Keratinocyte (primary cell): ENCODE measurements around the gene JUP. TPM values are rescaled to one million over a fixed set of nuclear protein-coding genes. Genes with fewer than 3 reads are reported as not detected.

Experiments used
- DNase-seq: peaks from one replicate; pipeline ENCODE4 v3.0.0-alpha.2; 2011; ENCODE audit warnings: low read depth, missing footprints, low spot score
- FAIRE-seq: peaks from 2 replicates; lab custom pipeline; 2011; peaks lifted over from hg19 to GRCh38; lab: Jason Lieb, UNC
- H2AFZ ChIP-seq: 2 replicates; pipeline ENCODE4 v1.6.0; 2012; ENCODE audit warnings: low read length, control low read depth, inconsistent platforms; ENCODE audit not compliant: control insufficient read depth
- H3K27ac ChIP-seq: 2 replicates; pipeline ENCODE4 v1.5.1; 2011; ENCODE audit warnings: low read length; ENCODE audit not compliant: control insufficient read depth, insufficient read depth
- H3K27me3 ChIP-seq: 3 replicates; pipeline ENCODE4 v1.6.0; 2011; ENCODE audit warnings: low read length; ENCODE audit not compliant: control insufficient read depth, insufficient read depth; ENCODE audit errors: extremely low read depth
- H3K36me3 ChIP-seq, 2 experiments: 2 replicates in 1 of 2; 3 replicates in 1 of 2; pipeline ENCODE4 v1.5.1; 2011; ENCODE audit warnings: low read length in 2 of 2, mild to moderate bottlenecking in 1 of 2; ENCODE audit not compliant: control insufficient read depth in 2 of 2, insufficient read depth in 2 of 2; ENCODE audit errors: extremely low read depth in 1 of 2
- H3K4me1 ChIP-seq: 3 replicates; pipeline ENCODE4 v1.5.1; 2011; ENCODE audit warnings: low read length; ENCODE audit not compliant: control insufficient read depth, insufficient read depth; ENCODE audit errors: extremely low read depth
- H3K4me2 ChIP-seq: 3 replicates; pipeline ENCODE4 v1.6.0; 2011; ENCODE audit warnings: low read depth, low read length; ENCODE audit not compliant: control insufficient read depth, insufficient read depth; ENCODE audit errors: extremely low read depth
- H3K4me3 ChIP-seq, 3 experiments: fragments of 200-600 bp in 1 of 3; sonication (generic) in 1 of 3; 2 replicates in 2 of 3; 3 replicates in 1 of 3; pipeline ENCODE4 v1.5.1; 2011 to 2016; ENCODE audit warnings: low read length in 3 of 3, mild to moderate bottlenecking in 3 of 3, control low read depth in 2 of 3, inconsistent platforms in 1 of 3, low read depth in 1 of 3, mixed read lengths in 1 of 3, mixed run types in 1 of 3, moderate library complexity in 1 of 3; ENCODE audit not compliant: control insufficient read depth in 2 of 3, insufficient read depth in 2 of 3; ENCODE audit errors: extremely low read depth in 1 of 3
- H3K79me2 ChIP-seq: 2 replicates; pipeline ENCODE4 v1.6.0; 2012; ENCODE audit warnings: low read length; ENCODE audit not compliant: control insufficient read depth, insufficient read depth
- H3K9ac ChIP-seq: 3 replicates; pipeline ENCODE4 v1.6.0; 2011; ENCODE audit warnings: low read length; ENCODE audit not compliant: control insufficient read depth, insufficient read depth; ENCODE audit errors: extremely low read depth
- H3K9me1 ChIP-seq: 3 replicates; pipeline ENCODE4 v1.6.0; 2011; ENCODE audit warnings: low read length; ENCODE audit not compliant: control insufficient read depth, insufficient read depth; ENCODE audit errors: extremely low read depth
- H3K9me3 ChIP-seq: 2 replicates; pipeline ENCODE4 v1.5.1; 2012; ENCODE audit warnings: low read depth, low read length; ENCODE audit not compliant: control insufficient read depth
- H4K20me1 ChIP-seq: 3 replicates; pipeline ENCODE4 v1.6.0; 2011; ENCODE audit warnings: low read length; ENCODE audit not compliant: control insufficient read depth, insufficient read depth; ENCODE audit errors: extremely low read depth
- CTCF ChIP-seq, 3 experiments: IDR thresholded peaks in 1 of 3; conservative IDR thresholded peaks in 1 of 3; optimal IDR thresholded peaks in 1 of 3; 2 replicates in 2 of 3; 3 replicates in 1 of 3; pipeline versions ENCODE3 to v1.5.1; 2011; ENCODE audit warnings: low read length in 3 of 3, mild to moderate bottlenecking in 3 of 3, moderate library complexity in 2 of 3, control low read depth in 1 of 3, inconsistent platforms in 1 of 3; ENCODE audit not compliant: insufficient read depth in 2 of 3; ENCODE audit errors: extremely low read depth in 1 of 3
- EZH2 ChIP-seq: IDR thresholded peaks from one replicate; pipeline ENCODE4 v1.6.1; 2012; ENCODE audit warnings: inconsistent platforms, mild to moderate bottlenecking, low read length, moderate library complexity
- dilution Hi-C: fragments of 300-500 bp; cut with MboI; formaldehyde crosslinking; loops from one replicate; pipeline ENCODE4 v1.7.0; 2020; ENCODE audit warnings: low sequenced_read_pairs; ENCODE audit not compliant: extremely low pct_ligation_motif_present
- polyA plus RNA-seq, 5 experiments: library from polyadenylated mRNA; depleted of rRNA in 3 of 5; stranded (reverse) in 3 of 5; stranded (forward) in 1 of 5; unstranded in 1 of 5; fragments of >200 nt; gene quantifications; 1 replicate in 1 of 5; 2 replicates in 3 of 5; 3 replicates in 1 of 5; pipeline versions ENCODE4 v1.2.1 to v1.2.3, GENCODE V29; 2011 to 2012; ENCODE audit warnings: missing spikeins in 2 of 5, low read depth in 1 of 5, low replicate concordance in 1 of 5

JUP gene
- polyA plus RNA-seq, 1 donor (not counting 4 experiments of a cell fraction or from before 2014, with no cell fraction given), result 152 TPM

GRCh38 chr17:41796121-41796895 lies 9.8 kb upstream of the JUP start:
- Histone ChIP-seq H3K27me3 (no peaks in the 10 kb centered on the region), H3K27ac (no peak overlapping the region), H4K20me1 (no peaks in the 10 kb centered on the region), H3K9ac (no peak overlapping the region), H3K79me2 (no peaks in the 10 kb centered on the region), H3K4me1 (peaks cover 49% of the 10 kb centered on the region), H3K36me3 (no peaks in the 10 kb centered on the region), H3K4me3 (no peak overlapping the region), H3K9me3 (no peaks in the 10 kb centered on the region), H2AFZ (no peak overlapping the region), H3K4me2 (no peak overlapping the region), H3K9me1 (no peaks in the 10 kb centered on the region)
- TF ChIP-seq CTCF (optimal IDR thresholded peaks at IDR 0.05 in 1 of 3, IDR thresholded peaks at IDR 0.05 in 1 of 3, conservative IDR thresholded peaks at IDR 0.05 in 1 of 3; ENCODE audit: extremely low read depth in 1 of 3, insufficient read depth in 2 of 3, low read length in 3 of 3) (no peak), EZH2 (no peak)
- DNase-seq (no peak), FAIRE-seq (no peak)
- dilution Hi-C loops, result no loop called here

- FAIRE-seq (no peak), DNase-seq (no peak)
- H3K27ac ChIP-seq, result peak overlapping the region; percentile 97
- no peaks in the 10 kb centered on the region for H3K27me3 ChIP-seq
- H3K9ac ChIP-seq, result peak overlapping the region; percentile 86
- no peak overlapping the region for H3K4me3 ChIP-seq
- no peak overlapping the region for H2AFZ ChIP-seq
- dilution Hi-C loops, result no loop called here
- H3K79me2 ChIP-seq, result no peaks in the 10 kb centered on the region
- no peak for TF ChIP-seq CTCF (optimal IDR thresholded peaks at IDR 0.05 in 1 of 3, IDR thresholded peaks at IDR 0.05 in 1 of 3, conservative IDR thresholded peaks at IDR 0.05 in 1 of 3; ENCODE audit: extremely low read depth in 1 of 3, insufficient read depth in 2 of 3, low read length in 3 of 3)
- no peak for TF ChIP-seq EZH2
- H3K4me2 ChIP-seq, result peak overlapping the region; percentile 92
- peaks cover 38% of the 10 kb centered on the region for H3K4me1 ChIP-seq
- no peaks in the 10 kb centered on the region for H4K20me1 ChIP-seq
- H3K36me3 ChIP-seq, result no peaks in the 10 kb centered on the region
- H3K9me3 ChIP-seq, result no peaks in the 10 kb centered on the region
- no peaks in the 10 kb centered on the region for H3K9me1 ChIP-seq
Observed at GRCh38 chr17:41794540-41794975, 8.0 kb upstream of the JUP start.
